ENCODE measurements around the gene FAM186B.

The FAM186B gene

DNA sequence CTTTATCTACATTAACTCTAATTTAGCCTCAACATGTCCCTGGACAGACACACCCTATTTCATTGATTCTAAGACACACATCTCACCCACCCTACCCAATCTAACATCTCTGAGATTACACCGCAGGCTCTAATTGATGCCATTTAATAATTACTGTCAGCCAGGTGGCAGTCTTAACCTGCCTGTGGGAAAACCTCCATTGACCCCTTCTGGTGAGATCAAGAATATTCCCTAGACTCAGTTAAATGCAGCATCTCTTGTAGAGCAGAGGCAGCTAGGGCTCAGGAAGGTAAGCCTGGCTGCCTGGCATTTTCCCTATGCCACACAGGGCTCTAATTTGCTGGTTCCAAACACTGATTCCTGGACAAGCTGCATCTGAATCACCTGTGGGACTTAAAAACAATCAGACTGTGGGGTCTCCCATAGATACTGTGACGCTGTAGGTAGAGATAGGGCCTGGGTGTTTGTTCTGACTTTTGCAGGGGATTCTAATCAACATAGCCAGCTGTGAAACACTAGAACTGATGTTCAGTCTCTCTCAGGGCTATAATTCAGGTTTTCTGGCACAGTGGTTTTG, 51.8 kb downstream of the FAM186B start:
- in situ Hi-C loops (cut with MboI; ENCODE audit: low sequenced_read_pairs) = no loop called here

DNA sequence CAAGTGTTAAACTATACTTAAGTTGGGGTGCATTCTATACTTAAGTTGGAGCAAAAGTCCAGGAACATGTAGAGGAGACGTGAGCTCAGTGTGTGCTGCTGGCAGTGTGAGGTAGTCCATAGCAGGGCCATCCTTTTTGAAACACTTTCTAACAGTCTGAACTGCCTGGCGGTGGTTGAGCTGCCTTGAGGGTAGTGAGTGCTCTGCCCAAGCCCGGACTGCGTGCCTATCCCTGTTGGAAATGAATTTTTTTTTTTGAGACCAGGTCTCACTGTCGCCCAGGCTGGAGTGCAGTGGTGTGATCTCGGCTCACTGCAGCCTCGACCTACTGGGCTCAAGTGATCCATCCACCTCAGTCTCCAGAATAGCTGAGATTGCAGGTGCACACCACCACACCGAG, 52.5 kb downstream of the FAM186B start:
- in situ Hi-C loops (cut with MboI; ENCODE audit: low sequenced_read_pairs) = no loop called here

DNA sequence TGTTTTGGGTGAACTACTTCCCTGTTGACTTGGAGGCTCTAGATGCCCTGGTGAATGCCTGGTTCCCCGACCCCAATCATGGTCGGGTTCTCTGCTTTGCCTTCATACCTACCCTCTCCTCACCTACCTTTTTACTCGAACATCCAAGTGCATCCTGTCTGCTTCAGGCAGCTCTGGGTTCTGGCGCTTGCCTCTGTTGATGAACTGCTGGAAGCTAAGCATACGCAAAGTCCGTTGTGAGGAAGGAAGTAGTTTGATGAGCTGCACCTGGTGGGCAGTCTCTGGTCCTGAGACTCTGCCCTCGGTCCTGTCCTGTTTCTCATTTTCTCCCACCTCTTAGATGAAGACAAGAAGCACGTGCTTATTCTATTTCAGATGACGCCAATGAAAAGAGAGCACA, 53.0 kb downstream of the FAM186B start:
- in situ Hi-C loops (cut with MboI; ENCODE audit: low sequenced_read_pairs) = no loop called here

- in situ Hi-C loops (cut with MboI; ENCODE audit: low sequenced_read_pairs) = no loop called here
Measured at GRCh38 chr12:49552014-49552413, 53.4 kb downstream of the FAM186B start.

DNA sequence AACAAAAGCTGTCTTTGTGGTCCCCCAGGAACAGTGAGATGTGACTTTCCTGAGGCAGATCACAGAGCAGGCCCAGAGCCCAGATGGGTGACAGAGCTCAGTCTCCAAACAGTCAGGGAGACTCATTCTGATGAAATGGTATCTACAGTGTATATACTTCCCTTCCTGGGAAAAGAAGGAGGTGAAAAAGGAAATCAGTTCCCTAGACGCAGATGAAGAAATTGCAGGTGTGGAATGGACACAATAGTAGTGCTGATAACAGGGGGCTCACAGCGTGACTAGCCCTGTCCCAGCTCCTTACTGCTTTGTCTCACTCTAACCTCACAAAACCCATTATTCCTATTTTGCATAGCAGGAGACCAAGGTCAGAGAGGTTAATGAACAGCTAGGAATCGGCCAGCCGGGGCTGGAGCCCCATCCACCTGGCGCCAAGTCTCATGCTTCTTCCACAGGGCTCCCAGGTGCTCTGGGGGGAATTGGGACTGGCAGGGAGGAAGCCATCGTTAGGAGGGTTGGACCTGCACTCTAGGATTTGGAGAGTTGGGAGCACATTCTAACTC, 54.7 kb downstream of the FAM186B start:
- in situ Hi-C loops (cut with MboI; ENCODE audit: low sequenced_read_pairs) = no loop called here

GRCh38 chr12:49549735-49550692, 55.4 kb downstream of the FAM186B start:
- in situ Hi-C loops (cut with MboI; ENCODE audit: low sequenced_read_pairs) = no loop called here

DNA sequence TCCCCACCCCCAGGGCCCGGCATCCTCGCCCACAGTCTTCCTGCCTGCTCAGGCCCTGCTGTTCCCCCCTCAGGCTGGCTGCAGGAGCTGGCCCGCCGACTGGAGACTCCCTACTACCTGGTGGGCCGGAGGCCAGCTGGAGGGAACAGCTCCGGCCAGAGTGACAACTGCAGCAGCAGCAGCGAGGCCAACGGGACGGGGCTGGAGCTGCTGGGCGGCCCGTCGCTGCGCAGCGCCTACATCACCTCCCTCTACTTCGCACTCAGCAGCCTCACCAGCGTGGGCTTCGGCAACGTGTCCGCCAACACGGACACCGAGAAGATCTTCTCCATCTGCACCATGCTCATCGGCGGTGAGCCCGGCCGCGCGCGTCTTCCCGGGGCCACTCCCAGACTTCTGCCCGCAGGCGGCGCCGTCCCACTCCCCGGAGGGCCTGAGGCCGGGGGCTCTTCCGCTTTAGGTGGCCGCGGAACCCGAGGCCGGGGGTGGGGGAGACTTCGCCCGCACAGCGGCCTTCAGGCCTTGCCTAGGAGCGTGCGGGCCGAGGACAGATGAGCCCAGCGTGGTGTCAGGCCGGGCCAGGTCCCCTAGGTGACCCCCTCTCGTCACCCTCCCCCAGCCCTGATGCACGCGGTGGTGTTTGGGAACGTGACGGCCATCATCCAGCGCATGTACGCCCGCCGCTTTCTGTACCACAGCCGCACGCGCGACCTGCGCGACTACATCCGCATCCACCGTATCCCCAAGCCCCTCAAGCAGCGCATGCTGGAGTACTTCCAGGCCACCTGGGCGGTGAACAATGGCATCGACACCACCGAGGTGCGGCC, 56.4 kb downstream of the FAM186B start:
- in situ Hi-C loops (cut with MboI; ENCODE audit: low sequenced_read_pairs) = no loop called here

DNA sequence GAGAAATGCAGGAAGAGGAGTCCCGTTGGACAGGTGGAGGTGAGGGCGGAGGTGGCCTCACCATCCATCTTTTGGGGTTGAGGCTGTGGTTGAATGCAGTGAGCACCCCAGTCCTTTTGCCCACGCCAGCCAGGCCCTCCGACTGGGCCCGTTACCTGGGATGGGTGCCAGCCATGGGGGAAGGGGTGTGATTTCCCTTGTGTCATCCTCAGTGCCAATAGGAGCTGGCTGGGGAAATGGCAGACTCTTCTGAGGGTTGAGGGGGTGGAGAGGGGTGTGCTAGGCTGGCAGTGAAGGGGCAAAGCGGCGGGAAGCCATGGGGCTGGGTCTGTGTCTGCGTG, 57.0 kb downstream of the FAM186B start:
- in situ Hi-C loops (cut with MboI; ENCODE audit: low sequenced_read_pairs) = no loop called here

DNA sequence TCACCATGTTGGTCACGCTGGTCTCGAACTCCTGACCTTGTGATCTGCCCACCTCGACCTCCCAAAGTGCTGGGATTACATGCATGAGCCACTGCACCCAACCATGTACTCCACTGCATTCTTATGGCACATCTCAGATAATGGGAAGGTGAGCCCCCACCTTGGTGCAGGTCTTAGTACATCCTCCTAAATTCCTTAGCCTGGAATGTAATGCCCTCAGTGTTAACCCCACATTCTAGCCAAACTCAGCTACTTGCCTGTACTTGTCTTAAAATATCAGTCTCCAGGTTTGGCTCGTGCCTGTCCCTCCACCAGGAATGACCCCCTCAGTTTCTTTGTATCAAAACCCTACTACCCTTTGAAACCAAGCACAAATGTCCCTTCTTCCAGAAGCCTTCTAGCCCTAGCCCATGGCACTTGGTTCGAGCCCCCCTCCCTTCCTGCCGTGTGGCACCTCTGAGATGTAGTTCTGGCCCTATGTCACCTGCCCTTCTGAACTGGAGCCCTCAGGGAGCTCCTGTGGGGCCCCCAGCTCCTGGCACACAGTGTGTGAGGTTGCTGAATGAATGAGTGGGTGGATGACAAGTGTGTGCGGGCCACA, 58.2 kb downstream of the FAM186B start:
- in situ Hi-C loops (cut with MboI; ENCODE audit: low sequenced_read_pairs) = no loop called here

DNA sequence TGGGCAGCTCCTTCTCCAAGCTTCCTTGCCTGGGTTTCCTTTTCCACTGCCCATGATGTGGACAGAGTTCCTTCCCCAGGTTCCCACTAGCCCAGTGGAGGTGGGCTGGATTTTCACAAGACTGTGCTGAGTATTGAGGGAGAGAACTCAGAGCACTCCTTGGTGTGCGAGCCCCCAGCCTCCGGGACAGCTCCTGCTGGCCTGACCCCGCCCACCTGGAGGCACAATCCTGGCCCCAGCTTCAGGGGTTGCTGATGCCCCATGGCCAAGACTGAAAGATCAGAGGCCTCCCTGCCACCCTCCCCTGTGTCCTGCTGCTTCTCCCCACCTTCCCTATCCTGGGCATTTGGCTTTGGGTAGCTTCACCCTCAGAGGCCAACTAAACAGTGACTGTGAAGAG, 59.0 kb downstream of the FAM186B start:
- in situ Hi-C loops (cut with MboI; ENCODE audit: low sequenced_read_pairs) = no loop called here

- in situ Hi-C loops (cut with MboI; ENCODE audit: low sequenced_read_pairs) = no loop called here
Measured at GRCh38 chr12:49545815-49546214, 59.6 kb downstream of the FAM186B start.

GRCh38 chr12:49543914-49544815, 61.3 kb downstream of the FAM186B start:
- in situ Hi-C loops (cut with MboI; ENCODE audit: low sequenced_read_pairs) = no loop called here

GRCh38 chr12:49543221-49543913, 62.1 kb downstream of the FAM186B start:
- in situ Hi-C loops (cut with MboI; ENCODE audit: low sequenced_read_pairs) = no loop called here

GRCh38 chr12:49542592-49543160, 62.8 kb downstream of the FAM186B start:
- in situ Hi-C loops (cut with MboI; ENCODE audit: low sequenced_read_pairs) = no loop called here

- in situ Hi-C loops (cut with MboI; ENCODE audit: low sequenced_read_pairs) = no loop called here
Measured at GRCh38 chr12:49541911-49542505, 63.4 kb downstream of the FAM186B start.

GRCh38 chr12:49541140-49541861, 64.1 kb downstream of the FAM186B start:
- in situ Hi-C loops (cut with MboI; ENCODE audit: low sequenced_read_pairs) = no loop called here

GRCh38 chr12:49540229-49541139, 65.0 kb downstream of the FAM186B start:
- in situ Hi-C loops (cut with MboI; ENCODE audit: low sequenced_read_pairs) = no loop called here

All from HL-60/S4 (cell line).